Activated CD8-positive, alpha-beta memory T cell treated with anti-CD3 and anti-CD28 coated beads, Interleukin-2, amount 50 U/mL, for 4 hours (primary cell): ENCODE data around the gene ARHGAP42.
"Not testable (repeated sequence)": the region's sequence is repeated elsewhere in the genome, so short reads cannot be mapped to it uniquely, and the experiment has no call there.

Experiments
- DNase-seq: peaks from one replicate; pipeline ENCODE4 v3.0.0-alpha.2; 2020

Gene ARHGAP42

DNA sequence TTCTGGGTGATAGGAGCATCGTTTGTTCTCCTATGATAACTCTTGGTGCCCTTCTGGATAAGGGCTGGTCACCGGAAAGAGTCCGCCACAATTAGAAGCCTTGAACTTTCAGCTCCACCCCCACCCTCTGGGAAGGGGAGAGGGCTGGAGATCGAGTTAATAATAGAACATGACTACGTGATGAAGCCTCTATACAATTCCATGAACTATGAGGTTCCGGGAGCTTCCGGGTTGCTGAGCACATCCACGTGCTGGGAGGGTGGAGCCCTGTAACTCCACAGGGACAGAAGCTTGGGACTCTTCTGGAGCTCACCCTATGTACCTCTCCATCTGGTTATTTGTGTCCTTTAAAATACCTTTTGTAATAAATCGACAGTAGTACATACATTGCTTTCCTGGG is 40.3 kb downstream of the ARHGAP42 start:
- no peak for DNase-seq

- no peak for DNase-seq
These were observed 43.2 kb downstream of the ARHGAP42 start for GRCh38 chr11:100730266-100730665.

- no peak for DNase-seq
These were observed 44.4 kb downstream of the ARHGAP42 start for GRCh38 chr11:100731471-100731870.

GRCh38 chr11:100732949-100733348 is 45.9 kb downstream of the ARHGAP42 start:
- DNase-seq = no peak

- no peak for DNase-seq
These were observed 47.8 kb downstream of the ARHGAP42 start for GRCh38 chr11:100734743-100735527.

DNA sequence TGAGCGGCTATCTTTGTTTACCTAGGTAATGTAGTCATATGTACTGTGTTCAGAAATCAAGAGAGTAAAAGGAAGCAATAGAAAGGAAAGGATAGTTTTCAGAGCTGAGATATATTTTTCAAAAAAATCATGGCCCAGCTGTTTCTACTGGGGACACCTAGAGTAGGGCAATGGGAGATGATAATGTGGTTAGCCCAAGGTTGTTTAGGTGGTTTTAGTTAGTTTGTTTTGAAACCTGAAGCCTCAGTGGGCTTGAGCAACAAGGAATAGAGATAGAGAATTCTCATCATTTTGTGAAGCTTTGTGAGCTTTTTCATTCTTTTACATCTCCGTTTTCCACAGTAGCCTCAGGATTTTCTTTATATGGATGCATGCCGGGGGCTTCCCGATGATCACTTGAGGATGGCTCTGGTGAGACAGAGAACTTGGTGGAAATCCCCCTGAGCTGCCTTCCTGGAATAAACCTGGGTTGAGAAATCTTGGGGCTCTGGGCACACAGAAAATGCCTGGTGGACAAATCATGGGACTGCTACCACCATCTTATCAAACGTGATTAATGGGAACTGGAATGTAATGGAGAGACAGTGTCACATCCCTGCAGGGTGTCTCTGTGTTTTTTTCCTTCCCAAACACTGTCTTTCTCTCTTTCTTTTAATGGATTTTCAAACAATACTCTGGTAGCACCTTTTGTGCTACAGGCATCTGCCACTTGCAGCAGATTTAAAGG is 49.0 kb downstream of the ARHGAP42 start:
- DNase-seq = no peak

DNA sequence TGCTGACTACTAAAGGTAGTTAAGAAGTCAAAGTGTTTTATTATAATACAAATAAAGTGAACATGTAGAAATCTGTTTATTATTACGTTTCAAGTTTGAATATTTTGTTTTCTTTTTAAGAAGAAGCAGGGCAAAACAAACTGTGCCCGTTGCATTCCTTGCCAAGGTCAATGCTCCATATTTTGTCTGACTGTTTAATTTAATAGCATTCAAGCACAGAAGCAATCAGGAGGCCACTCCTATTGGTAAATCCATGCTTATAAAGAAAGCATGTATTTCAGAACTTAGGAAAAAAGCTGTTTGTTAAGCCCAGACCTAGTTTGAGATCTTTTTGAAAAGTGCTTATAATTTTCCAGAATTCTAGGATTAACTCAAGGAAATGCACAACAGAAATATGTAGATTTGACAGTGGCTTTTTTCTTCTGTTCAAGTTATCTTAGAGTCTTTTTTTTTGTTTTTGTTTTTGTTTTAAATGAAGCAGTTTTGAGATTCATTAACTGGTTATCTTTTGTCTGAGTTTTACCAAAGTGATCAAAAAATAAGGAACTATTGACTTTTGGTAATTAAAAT is 51.7 kb downstream of the ARHGAP42 start:
- DNase-seq = no peak

DNA sequence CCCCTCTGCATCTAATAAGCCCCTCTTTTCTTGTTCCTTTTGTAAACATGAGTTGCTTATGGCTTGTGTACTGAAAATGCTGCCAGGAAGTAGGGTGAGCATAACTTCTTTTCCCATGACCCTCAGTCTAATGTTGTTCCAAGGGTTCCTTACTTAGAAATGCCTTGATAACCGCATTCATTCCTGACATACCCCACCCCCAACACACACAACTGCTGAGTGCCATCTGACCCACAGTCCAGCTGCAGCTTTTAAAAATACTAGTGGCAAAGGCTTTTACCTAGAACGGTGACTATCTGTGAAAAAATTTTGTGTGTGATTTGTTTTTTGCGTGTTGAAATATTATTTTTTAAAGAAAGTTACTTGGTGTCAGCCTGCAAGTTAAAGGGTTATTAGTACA is 52.6 kb downstream of the ARHGAP42 start:
- no peak for DNase-seq

DNA sequence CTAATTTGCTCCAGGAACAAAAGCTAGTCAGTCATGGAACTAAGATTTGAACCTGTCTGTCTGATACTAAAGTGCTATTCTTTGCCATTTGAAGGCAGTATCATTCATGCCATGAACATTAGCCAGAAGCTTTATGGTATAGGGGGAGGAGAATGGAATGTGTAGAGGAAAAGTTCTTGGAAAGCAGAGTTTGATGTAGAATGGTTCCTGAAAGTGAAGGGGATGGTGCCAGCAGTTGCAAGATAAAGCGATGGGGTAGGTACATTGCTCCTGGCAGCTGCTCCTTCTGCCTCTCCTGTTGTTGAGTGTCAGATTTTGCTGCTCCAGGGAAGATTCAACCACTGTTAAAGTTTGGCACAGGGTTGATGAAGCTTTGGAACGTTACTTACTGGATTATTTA is 53.4 kb downstream of the ARHGAP42 start:
- no peak for DNase-seq

- no peak for DNase-seq
These were observed 55.0 kb downstream of the ARHGAP42 start for GRCh38 chr11:100741866-100742625.

GRCh38 chr11:100746448-100746847 is 59.4 kb downstream of the ARHGAP42 start:
- DNase-seq = no peak

- no peak for DNase-seq
These were observed 61.1 kb downstream of the ARHGAP42 start for GRCh38 chr11:100748153-100748552.

DNA sequence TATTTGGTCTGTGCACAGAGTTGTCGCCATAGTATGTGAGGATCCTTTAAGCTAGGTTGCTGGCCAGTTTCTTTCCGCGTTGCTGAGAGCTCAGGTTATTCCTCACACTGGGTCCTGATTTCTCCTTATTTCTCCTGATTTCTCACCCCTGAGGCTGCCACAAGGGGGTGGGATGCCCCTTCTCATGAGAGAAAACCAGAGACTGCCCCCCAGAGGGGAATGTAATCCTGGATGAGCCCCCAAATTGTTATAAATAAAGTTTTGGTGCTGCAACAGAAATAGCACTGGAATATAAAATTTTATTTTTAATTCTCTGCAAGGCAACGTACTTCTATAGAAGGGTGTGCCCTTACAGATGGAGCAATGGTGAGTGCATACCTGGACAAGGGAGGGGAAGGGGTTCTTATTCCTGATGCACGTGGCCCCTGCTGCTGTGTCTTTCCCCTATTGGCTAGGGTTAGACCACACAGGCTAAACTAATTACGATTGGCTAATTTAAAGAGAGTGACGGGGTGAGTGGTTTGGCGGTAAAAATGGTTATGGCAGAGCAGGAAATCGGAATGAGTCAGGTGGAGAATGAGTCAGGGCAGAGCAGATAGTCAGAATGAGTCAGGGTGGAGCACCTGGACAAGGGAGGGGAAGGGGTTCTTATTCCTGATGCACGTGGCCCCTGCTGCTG is 62.9 kb downstream of the ARHGAP42 start:
- DNase-seq = not testable (repeated sequence)

DNA sequence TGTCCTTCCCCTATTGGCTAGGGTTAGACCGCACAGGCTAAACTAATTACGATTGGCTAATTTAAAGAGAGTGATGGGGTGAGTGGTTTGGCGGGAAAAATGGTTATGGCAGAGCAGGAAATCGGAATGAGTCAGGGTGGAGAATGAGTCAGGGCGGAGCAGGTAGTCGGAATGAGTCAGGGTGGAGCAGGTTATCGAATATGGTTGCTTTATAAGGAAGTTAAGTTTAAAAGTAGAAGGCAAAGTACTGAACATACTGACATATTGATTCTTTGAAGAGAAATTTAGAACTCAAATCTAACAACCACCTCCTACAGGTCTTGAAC is 63.4 kb downstream of the ARHGAP42 start:
- not testable (repeated sequence) for DNase-seq

GRCh38 chr11:100752371-100753171 is 65.5 kb downstream of the ARHGAP42 start:
- no peak for DNase-seq

GRCh38 chr11:100753172-100753543 is 66.1 kb downstream of the ARHGAP42 start:
- DNase-seq = no peak

DNA sequence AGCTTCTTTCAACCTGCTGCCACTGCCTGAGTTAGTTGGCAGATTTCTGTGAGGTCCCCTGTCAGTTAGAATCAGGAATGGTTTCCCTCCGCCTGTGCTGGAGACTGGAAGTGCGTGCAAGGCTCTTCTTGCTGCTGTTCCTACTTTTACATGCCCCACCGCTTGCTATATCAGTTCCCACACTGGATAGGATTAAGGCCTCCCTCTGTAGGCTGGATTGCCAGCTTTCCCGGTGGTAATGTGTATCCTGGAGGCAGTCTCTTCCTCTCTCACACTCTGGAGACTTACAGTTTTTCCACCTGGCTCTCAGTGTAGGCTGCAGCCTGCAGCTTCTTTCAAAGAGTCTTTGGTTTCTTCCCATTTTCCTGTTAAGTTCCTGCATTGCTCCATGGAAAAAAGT is 66.5 kb downstream of the ARHGAP42 start:
- no peak for DNase-seq

DNA sequence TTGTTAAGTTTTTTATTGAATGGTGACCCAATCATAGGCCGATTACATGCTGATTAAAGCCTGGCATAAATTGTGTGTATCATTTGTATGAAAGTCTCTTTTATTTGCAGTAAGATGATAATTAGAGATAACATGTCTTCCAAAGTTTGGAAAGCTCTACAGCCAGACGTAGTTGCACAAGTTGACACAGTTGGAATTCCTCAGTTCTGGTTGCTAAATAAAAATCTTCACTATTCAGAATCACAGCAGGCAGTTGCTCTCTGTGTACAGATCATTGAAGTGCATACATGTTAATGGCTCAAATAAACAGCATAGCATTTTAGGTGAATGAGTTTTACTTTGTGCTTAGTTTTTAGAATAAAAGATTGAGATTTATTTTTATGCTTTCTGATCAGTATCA is 69.5 kb downstream of the ARHGAP42 start:
- no peak for DNase-seq

GRCh38 chr11:100757646-100758045 is 70.6 kb downstream of the ARHGAP42 start:
- no peak for DNase-seq

- DNase-seq = no peak
These were observed 72.0 kb downstream of the ARHGAP42 start for GRCh38 chr11:100759106-100759505.

DNA sequence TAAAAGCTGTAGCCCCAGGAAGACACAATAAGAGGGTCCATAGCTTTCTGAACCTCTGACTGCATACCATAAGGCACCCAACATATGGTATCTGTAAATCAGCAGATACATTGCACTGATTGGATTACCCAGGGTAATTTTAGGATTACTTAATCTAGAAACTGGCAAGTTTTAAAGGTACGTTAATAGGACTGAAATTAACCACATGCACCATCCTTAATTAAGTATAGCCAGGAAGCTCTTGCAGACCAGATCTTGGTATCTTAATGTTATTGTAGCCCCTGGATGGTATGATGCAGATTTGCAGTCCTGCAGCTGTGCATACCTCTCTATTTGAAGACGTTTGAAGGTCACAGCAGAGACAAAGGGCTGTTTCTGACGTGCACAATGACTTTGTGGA is 72.8 kb downstream of the ARHGAP42 start:
- DNase-seq = no peak

GRCh38 chr11:100760744-100761143 is 73.7 kb downstream of the ARHGAP42 start:
- DNase-seq = no peak
